Esophagus (tissue), 2 donors: Measurements from ENCODE around the gene TLR2. TPM values are rescaled to one million over a fixed set of nuclear protein-coding genes. Genes with fewer than 3 reads are reported as not detected.

Source experiments
- H3K27ac ChIP-seq, 2 donors: one replicate each; pipeline ENCODE4 v1.5.1; 2013; ENCODE audit warnings: low read depth in 2 of 2, mild to moderate bottlenecking in 2 of 2, inconsistent platforms in 1 of 2, low read length in 1 of 2, moderate library complexity in 1 of 2
- H3K27me3 ChIP-seq, 2 donors: one replicate each; pipeline ENCODE4 v1.6.1; 2013; ENCODE audit warnings: low read length in 2 of 2, control low read depth in 1 of 2, mild to moderate bottlenecking in 1 of 2; ENCODE audit not compliant: insufficient read depth in 2 of 2, control insufficient read depth in 1 of 2
- H3K36me3 ChIP-seq, 2 donors: one replicate each; pipeline ENCODE4 v1.6.1; 2013; ENCODE audit warnings: low read length in 1 of 2; ENCODE audit not compliant: control insufficient read depth in 2 of 2, insufficient read depth in 2 of 2
- H3K4me1 ChIP-seq, 2 donors: one replicate each; pipeline ENCODE4 v1.6.1; 2013; ENCODE audit warnings: low read length in 1 of 2; ENCODE audit not compliant: control insufficient read depth in 2 of 2, insufficient read depth in 2 of 2
- H3K4me3 ChIP-seq, 2 donors: one replicate each; pipeline ENCODE4 v1.5.1; 2013; ENCODE audit warnings: low read length in 2 of 2, mild to moderate bottlenecking in 2 of 2, low read depth in 1 of 2, moderate library complexity in 1 of 2
- H3K9me3 ChIP-seq, 2 donors: one replicate each; pipeline ENCODE4 v1.6.1; 2013; ENCODE audit warnings: mild to moderate bottlenecking in 2 of 2, low read depth in 1 of 2, low read length in 1 of 2, moderate library complexity in 1 of 2; ENCODE audit not compliant: control insufficient read depth in 2 of 2, insufficient read depth in 1 of 2
- WGBS, 2 donors: extraction: QIAGEN DNeasy Blood & Tissue Kit; methylation state at CpG; one replicate each; pipeline ENCODE4 v1.1.7; 2013; 5-methylcytosine and 5-hydroxymethylcytosine counted together
- polyA plus RNA-seq, 2 donors: library from polyadenylated mRNA; stranded (reverse); fragments of 200-250 nt; gene quantifications; one replicate each; pipeline ENCODE4 v1.2.3, GENCODE V29; 2013
- donor health status: healthy with polysubstance abuse.
- donor health status: Bipolar disorder and iron deficiency.

The TLR2 gene, protein sequence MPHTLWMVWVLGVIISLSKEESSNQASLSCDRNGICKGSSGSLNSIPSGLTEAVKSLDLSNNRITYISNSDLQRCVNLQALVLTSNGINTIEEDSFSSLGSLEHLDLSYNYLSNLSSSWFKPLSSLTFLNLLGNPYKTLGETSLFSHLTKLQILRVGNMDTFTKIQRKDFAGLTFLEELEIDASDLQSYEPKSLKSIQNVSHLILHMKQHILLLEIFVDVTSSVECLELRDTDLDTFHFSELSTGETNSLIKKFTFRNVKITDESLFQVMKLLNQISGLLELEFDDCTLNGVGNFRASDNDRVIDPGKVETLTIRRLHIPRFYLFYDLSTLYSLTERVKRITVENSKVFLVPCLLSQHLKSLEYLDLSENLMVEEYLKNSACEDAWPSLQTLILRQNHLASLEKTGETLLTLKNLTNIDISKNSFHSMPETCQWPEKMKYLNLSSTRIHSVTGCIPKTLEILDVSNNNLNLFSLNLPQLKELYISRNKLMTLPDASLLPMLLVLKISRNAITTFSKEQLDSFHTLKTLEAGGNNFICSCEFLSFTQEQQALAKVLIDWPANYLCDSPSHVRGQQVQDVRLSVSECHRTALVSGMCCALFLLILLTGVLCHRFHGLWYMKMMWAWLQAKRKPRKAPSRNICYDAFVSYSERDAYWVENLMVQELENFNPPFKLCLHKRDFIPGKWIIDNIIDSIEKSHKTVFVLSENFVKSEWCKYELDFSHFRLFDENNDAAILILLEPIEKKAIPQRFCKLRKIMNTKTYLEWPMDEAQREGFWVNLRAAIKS
- polyA plus RNA-seq, result 1 to 10 TPM; 1.6 to 1.9 TPM

DNA sequence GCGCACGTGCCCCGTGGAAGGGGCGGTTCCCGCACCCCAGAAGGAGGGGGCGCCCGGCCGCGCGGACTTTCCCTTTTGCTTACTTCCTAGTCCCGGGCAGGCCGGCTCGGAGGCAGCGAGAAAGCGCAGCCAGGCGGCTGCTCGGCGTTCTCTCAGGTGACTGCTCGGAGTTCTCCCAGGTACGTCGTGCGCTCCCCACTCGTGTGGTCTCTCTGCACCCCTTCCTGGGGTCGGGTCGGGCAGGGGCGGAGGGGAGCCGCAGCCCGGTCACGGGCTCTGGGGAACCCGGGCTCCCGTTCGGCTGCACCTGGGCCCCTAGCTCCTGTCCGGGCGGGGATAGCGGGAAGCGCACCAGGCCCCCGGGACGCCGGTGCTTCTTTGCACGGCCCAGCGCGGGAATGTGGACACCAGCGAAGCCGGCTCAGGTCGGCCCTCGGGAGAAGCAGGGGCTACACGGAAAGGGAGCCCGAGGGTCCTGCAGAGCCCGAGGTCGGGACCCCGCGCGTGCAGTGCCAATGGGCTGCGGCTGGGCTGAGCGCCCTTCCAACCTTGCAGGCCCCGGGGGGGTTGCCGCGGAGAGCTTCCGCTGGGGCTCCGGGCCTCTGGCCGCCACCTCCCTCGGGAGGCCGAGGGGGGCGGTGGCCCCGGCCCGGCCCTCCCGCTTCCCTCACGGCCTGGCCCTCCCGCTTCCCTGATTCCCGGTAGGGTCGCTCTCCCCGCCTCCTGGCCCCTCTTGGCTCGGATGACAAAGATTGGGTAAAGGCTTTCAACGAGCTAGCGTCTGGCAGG lies at the start of gene TLR2:
Gene TLR2, plus strand, starts transcription at position 99 of the 789 bp plus-strand sequence. CDS start 18,628 bp downstream, outside the sequence.
- H3K4me1 ChIP-seq, result peaks cover 0 to 3% of the 10 kb centered on the region in 2 donors
- peaks cover 0 to 8% of the 10 kb centered on the region in 2 donors for H3K36me3 ChIP-seq
- no peaks in the 10 kb centered on the region for H3K27me3 ChIP-seq
- 0 to 1% methylated on average over 73 to 75 of the region's 75 CpGs for WGBS, 2 donors
- H3K27ac ChIP-seq, result no peak within 1 kb of the TSS
- peak within 1 kb of the TSS; percentile 50 to 62 for H3K4me3 ChIP-seq
- peaks cover 5 to 9% of the 10 kb centered on the region in 2 donors for H3K9me3 ChIP-seq

DNA sequence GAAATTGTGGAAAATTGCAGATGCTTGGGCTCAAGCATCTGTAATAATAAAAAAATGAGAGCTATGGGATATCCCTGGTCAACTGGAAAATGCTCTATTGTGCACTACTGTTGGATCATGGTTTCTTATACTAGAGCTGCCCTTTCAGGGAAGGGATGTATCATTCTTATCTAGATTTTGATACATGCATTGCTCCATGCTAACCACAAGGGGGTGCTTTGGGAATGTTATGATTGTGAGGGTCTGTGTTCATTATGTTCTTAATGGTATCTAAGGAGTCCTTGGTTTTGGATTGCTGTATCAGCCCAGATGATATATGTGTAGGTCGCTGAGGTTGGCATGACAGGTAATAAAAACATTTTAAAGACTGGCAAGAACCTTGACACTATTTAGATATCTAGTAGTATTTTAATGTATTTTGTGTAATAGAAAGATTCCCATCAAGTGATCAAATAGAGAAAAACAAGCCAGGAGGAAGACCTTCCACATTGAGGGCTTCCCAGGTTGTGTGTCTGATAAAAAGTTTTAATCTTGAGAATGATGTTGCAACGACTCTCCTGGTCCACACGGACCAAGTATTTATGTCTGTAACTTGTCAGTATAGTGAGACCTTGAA lies 49.2 kb upstream of the TLR2 start:
- H3K36me3 ChIP-seq, result peaks cover 9 to 21% of the 10 kb centered on the region in 2 donors
- H3K27me3 ChIP-seq, result no peaks in the 10 kb centered on the region
- H3K4me3 ChIP-seq, result no peak overlapping the region
- no peaks in the 10 kb centered on the region for H3K9me3 ChIP-seq
- 83 to 84% methylated on average over 3 of the region's 3 CpGs for WGBS, 2 donors
- H3K27ac ChIP-seq, result no peak overlapping the region
- no peaks in the 10 kb centered on the region for H3K4me1 ChIP-seq

DNA sequence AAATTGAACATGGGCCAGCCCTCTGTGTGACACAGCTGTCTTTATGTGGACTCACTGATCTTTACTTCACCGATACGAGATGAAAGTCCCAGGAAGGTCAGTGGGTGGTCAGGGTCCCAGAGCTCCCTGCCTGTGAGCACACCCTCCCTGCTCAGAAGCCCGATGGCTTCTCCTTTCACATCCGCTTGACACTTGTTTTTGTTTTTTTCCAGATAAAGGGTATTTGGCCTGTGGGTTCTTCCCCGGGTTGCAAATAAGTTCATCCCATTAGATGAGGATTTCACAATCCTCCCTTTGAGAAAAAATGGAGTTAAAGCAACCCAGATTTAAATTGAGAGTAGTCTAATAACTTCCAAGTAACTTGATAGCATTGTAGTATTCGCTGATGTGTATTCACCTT lies 48.2 kb upstream of the TLR2 start:
- H3K27ac ChIP-seq, result no peak overlapping the region
- WGBS, 2 donors, result 69 to 80% methylated on average over 6 of the region's 6 CpGs
- no peaks in the 10 kb centered on the region for H3K27me3 ChIP-seq
- no peak overlapping the region for H3K4me3 ChIP-seq
- no peaks in the 10 kb centered on the region for H3K4me1 ChIP-seq
- no peaks in the 10 kb centered on the region for H3K9me3 ChIP-seq
- H3K36me3 ChIP-seq, result peaks cover 5 to 15% of the 10 kb centered on the region in 2 donors

DNA sequence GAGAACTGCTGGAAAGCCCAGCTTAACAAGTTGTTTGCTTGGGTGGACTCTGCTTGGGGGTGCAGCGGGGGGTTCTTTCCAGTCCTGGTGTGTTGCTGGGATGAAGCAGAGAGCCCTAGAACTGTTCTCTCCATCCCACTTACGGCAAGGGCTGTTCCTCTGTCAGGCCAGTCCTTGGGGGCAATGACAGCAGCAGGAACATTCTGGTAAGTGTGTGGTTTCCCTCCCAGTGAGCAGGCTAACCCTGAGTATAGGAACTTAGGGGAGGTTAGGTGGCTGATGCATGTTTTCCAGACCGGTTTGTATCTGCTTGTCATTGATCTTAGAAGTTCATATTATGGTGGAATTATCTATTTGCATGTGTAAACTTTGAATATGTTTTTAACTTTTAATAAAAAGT lies 46.9 kb upstream of the TLR2 start:
- Histone ChIP-seq H3K9me3 (no peaks in the 10 kb centered on the region), H3K36me3 (peaks cover 0 to 12% of the 10 kb centered on the region in 2 donors), H3K4me3 (no peak overlapping the region), H3K27ac (no peak overlapping the region), H3K4me1 (no peaks in the 10 kb centered on the region), H3K27me3 (no peaks in the 10 kb centered on the region)
- WGBS, 2 donors, result 86 to 89% methylated on average over 3 of the region's 3 CpGs

DNA sequence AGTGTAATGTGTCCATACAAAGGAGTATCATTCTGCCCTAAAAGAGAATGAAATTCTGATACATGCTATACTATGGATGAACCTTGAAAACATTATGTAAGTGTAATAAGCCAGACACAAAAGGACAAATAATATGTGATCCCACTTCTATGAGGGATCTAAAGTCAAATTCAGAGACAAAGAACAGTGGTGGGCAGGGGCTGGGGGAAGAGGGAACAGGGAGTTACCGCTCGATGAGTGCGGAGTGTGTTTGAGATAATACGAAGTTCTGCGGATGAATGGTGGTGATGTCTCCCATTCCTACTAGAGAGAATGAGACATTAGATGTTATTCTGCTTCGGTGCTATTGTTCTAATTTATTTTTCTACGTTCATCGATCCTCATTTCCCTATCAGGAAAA lies 46.1 kb upstream of the TLR2 start:
- H3K36me3 ChIP-seq, result peaks cover 0 to 12% of the 10 kb centered on the region in 2 donors
- 93 to 95% methylated on average over 8 of the region's 8 CpGs for WGBS, 2 donors
- no peaks in the 10 kb centered on the region for H3K4me1 ChIP-seq
- no peaks in the 10 kb centered on the region for H3K9me3 ChIP-seq
- H3K4me3 ChIP-seq, result no peak overlapping the region
- H3K27ac ChIP-seq, result no peak overlapping the region
- H3K27me3 ChIP-seq, result no peaks in the 10 kb centered on the region

DNA sequence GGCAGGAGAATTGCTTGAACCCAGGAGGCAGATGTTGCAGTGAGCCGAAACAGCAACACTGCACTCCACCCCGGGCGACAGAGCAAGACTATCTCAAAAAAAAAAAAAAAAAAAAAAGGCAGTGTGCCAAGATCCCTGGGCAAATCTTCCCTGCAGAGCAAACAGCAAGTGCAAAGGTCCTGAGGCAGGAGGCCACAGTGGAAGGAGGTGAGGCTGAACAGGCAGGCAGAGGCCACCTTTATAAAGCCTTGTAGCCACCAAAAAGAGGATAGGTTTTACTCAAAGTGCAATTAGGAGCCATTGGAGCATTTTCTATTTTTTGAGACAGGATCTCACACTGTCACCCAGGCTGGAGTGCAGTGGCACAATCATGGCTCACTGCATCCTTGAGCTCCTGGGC lies 45.1 kb upstream of the TLR2 start:
- no peaks in the 10 kb centered on the region for H3K9me3 ChIP-seq
- H3K27ac ChIP-seq, result no peak overlapping the region
- WGBS, 2 donors, result 79 to 95% methylated on average over 3 of the region's 3 CpGs
- H3K4me1 ChIP-seq, result no peaks in the 10 kb centered on the region
- H3K27me3 ChIP-seq, result no peaks in the 10 kb centered on the region
- H3K4me3 ChIP-seq, result no peak overlapping the region
- H3K36me3 ChIP-seq, result peaks cover 0 to 12% of the 10 kb centered on the region in 2 donors

DNA sequence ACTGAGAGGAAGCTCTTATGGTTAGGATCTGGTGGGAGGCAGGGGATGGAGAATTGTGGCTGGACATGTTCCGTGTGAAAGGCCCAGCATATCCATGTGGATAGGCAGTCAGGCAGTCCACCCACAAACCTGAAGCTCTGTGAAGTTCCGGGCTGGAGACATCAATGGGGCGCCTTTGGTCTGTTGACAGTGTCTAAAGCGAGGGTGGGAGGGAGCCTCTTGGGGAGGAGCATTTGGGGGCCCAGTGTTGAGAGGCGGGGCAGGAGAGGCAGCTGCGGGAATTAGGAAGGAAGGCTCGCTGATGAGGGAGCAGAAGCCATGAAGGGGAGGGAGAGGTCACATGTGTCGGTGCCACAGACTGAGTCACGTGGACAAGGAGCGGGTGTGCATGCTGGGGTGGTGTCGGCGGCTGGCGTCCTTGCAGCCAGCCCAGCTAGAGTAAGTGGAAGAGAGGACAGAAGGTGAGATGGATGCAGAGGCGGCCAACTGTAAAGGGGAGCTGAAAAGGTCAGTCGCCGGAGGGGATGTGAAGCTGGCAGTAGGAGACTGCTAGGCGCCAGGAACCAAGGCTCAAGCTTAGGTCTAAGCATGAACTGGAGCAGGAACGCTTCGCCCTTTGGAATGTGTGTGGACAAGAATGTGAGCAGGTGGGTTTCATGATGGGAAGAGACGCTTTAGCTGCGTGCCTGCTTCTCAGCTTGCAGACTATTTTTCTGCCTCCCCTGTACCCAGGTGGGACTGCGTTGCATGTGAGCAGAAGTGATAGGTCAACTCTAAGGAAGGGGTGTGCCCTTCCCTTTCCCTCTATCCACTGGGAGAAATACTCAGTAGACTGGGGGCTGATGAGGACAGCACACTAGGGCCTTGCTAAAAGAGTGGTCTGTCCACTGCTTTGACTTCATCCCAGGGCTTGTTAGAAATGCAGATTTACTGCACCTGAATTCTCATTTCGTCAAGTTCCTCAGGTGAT lies 44.0 kb upstream of the TLR2 start:
- Histone ChIP-seq H3K4me3 (no peak overlapping the region), H3K9me3 (peaks cover 0 to under 1% of the 10 kb centered on the region in 2 donors), H3K27me3 (no peaks in the 10 kb centered on the region), H3K36me3 (peaks cover 0 to 12% of the 10 kb centered on the region in 2 donors), H3K27ac (no peak overlapping the region), H3K4me1 (no peaks in the 10 kb centered on the region)
- WGBS, 2 donors, result 85% methylated on average over 23 of the region's 23 CpGs

DNA sequence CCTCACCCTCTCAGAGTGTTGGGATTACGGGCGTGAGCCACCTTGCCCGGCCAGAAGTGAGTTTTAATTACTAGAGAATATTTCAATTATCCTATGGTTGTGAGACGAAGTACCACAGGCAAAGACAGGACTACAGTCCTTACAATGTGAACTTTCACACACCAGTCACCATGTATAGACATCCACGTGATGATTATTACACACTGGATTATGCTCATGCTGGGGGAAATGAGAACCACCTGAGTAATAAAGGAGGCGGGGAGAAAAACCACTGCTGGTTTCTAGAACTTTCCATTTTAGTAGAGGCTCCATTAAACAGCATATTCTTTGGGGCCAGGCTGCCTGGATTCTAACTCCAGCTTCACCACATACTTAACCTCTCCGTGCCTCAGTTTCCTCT lies 42.5 kb upstream of the TLR2 start:
- H3K4me1 ChIP-seq, result no peaks in the 10 kb centered on the region
- peaks cover 0 to 2% of the 10 kb centered on the region in 2 donors for H3K9me3 ChIP-seq
- H3K36me3 ChIP-seq, result peaks cover 0 to 6% of the 10 kb centered on the region in 2 donors
- no peak overlapping the region for H3K4me3 ChIP-seq
- no peaks in the 10 kb centered on the region for H3K27me3 ChIP-seq
- 79% methylated on average over 7 of the region's 7 CpGs for WGBS, 2 donors
- H3K27ac ChIP-seq, result no peak overlapping the region
